GM12872 (cell line): ENCODE measurements around the gene ATG2B.

Source experiments
- CTCF ChIP-seq: IDR thresholded peaks from 3 replicates; pipeline ENCODE4 v1.5.1; 2011; ENCODE audit warnings: low read depth, mild to moderate bottlenecking, low read length, moderate library complexity; ENCODE audit not compliant: insufficient read depth

Gene ATG2B

GRCh38 chr14:96403409-96403808 lies 40.3 kb upstream of the ATG2B start:
- no peak for TF ChIP-seq CTCF

- no peak for TF ChIP-seq CTCF
Observed at GRCh38 chr14:96400495-96400894, 37.4 kb upstream of the ATG2B start.

GRCh38 chr14:96399405-96399804 lies 36.3 kb upstream of the ATG2B start:
- no peak for TF ChIP-seq CTCF

- no peak for TF ChIP-seq CTCF
Observed at GRCh38 chr14:96398921-96399320, 35.8 kb upstream of the ATG2B start.

DNA sequence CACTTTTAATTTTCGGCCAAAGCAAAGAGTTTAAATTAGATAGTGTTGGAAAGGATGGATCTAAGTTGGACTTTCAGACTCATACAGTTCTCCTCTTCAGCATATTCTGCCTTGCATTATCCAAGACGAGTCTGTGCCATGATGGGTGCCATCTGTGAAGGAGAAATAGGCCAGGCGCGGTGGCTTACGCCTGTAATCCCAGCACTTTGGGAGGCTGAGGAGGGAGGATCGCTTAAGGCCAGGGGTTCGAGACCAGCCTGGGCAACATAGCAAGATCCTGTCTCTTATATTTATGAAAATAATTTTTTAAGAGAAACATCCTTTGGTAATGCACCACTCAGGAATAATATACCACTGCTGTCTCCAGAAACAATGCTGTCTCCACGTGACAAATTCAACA lies 35.3 kb upstream of the ATG2B start:
- TF ChIP-seq CTCF = no peak

GRCh38 chr14:96394047-96394815 lies 31.1 kb upstream of the ATG2B start:
- TF ChIP-seq CTCF = no peak

- TF ChIP-seq CTCF = no peak
Observed at GRCh38 chr14:96393071-96393691, 30.0 kb upstream of the ATG2B start.
